ENCODE data around the gene ETV3. TPM values are rescaled to one million over a fixed set of nuclear protein-coding genes. Genes with fewer than 3 reads are reported as not detected.

The ETV3 gene
- total and polyA plus RNA-seq, 2 of the 8 experiments (the other 6 are each of a cell fraction or from before 2014, with no cell fraction given), result 6.0 to 23.8 TPM

DNA sequence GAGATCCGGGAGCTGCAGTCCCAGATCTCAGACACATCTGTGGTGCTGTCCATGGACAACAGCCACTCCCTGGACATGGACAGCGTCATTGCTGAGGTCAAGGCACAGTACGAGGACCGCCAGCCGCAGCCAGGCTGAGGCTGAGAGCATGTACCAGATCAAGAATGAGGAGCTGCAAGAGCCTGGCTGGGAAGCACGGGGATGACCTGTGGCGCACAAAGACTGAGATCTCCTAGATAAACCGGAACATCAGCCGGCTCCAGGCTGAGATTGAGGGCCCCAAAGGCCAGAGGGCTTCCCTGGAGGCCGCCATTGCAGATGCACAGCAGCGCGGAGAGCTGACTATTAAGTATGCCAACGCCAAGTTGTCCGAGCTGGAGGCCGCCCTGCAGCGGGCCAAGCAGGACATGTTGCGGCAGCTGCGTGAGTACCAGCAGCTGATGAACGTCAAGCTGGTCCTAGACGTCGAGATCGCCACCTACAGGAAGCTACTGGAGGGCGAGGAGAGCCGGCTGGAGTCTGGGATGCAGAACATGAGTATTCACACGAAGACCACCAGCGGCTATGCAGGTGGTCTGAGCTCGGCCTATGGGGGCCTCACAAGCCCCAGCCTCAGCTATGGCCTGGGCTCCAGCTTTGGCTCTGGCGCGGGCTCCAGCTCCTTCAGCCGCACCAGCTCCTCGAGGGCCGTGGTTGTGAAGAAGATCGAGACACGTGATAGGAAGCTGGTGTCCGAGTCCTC, 64.1 kb downstream of the ETV3 start (continued):
- TF ChIP-seq EP300 (IDR thresholded peaks at IDR 0.05; ENCODE audit: borderline replicate concordance in 1 of 2, low read depth in 2 of 2, low read length in 2 of 2) (no peak), SP2 (IDR thresholded peaks at IDR 0.05; ENCODE audit: low read length) (no peak), JUN (IDR thresholded peaks at IDR 0.05; ENCODE audit: low read depth, low read length) (no peak), CEBPB (IDR thresholded peaks at IDR 0.05; ENCODE audit: low read depth, low read length) (no peak), RNF2 (IDR thresholded peaks at IDR 0.05; ENCODE audit: borderline replicate concordance, low read depth, low read length, missing control alignments, poor library complexity, severe bottlenecking) (no peak), TCF12 (IDR thresholded peaks at IDR 0.05; ENCODE audit: low read depth, low read length) (no peak), POLR2A (IDR thresholded peaks at IDR 0.05; ENCODE audit: control extremely low read depth in 1 of 2, low read depth in 2 of 2, low read length in 2 of 2) (no peak), RFX5 (IDR thresholded peaks at IDR 0.05; ENCODE audit: borderline replicate concordance, low read depth, low read length) (no peak)
- TF ChIP-seq, protein P1, sequence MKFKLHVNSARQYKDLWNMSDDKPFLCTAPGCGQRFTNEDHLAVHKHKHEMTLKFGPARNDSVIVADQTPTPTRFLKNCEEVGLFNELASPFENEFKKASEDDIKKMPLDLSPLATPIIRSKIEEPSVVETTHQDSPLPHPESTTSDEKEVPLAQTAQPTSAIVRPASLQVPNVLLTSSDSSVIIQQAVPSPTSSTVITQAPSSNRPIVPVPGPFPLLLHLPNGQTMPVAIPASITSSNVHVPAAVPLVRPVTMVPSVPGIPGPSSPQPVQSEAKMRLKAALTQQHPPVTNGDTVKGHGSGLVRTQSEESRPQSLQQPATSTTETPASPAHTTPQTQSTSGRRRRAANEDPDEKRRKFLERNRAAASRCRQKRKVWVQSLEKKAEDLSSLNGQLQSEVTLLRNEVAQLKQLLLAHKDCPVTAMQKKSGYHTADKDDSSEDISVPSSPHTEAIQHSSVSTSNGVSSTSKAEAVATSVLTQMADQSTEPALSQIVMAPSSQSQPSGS (IDR thresholded peaks at IDR 0.05; ENCODE audit: low read length), result no peak

Measured in H1 (cell line).